Fibroblast of lung (primary cell): Measurements from ENCODE around the gene COL4A2.

Source experiments
- CTCF ChIP-seq, 2 donors: IDR thresholded peaks in 1 of 2; conservative IDR thresholded peaks in 1 of 2; 1 replicate in 1 of 2; 2 replicates in 1 of 2; pipeline ENCODE4 v1.5.1; 2011 to 2012; ENCODE audit warnings: low read length in 2 of 2, control low read depth in 1 of 2, inconsistent platforms in 1 of 2, low read depth in 1 of 2, mild to moderate bottlenecking in 1 of 2
- EZH2 ChIP-seq: IDR thresholded peaks from 2 replicates; pipeline ENCODE4 v1.5.1; 2012; ENCODE audit warnings: low read length, control low read depth, mild to moderate bottlenecking; ENCODE audit errors: missing control alignments

DNA sequence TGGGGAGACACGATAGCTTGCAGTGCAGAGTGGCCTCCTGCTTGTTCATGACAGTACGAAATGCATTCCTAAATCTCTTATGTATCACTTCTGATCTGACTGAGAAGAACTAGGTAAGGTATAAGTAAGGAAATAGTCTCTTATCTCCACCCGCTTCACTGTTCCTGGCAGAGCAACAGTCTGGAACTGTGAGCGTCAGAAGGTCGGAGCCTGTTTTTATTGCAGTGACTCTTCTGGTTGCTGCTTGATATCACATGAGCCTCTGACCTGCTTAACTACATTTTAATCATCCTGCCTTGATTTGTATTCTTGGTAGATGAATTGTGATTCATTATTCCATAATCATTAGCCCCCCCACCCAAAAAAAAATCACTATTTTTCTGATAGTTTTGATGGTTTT lies 69.0 kb downstream of the COL4A2 start:
- TF ChIP-seq EZH2 (no peak), CTCF (conservative IDR thresholded peaks at IDR 0.05 in 1 of 2, IDR thresholded peaks at IDR 0.05 in 1 of 2; ENCODE audit: low read depth in 1 of 2, low read length in 2 of 2) (no peak)
